GM08714 (cell line): ENCODE data around the gene KANTR.
"Not testable (repeated sequence)": the region's sequence is repeated elsewhere in the genome, so short reads cannot be mapped to it uniquely, and the experiment has no call there.

Experiments
- H3K4me3 ChIP-seq: fragments of 200-500 bp; sonication (Bioruptor generic); 2 replicates; pipeline ENCODE4 v1.5.1; 2014; ENCODE audit warnings: mild to moderate bottlenecking, low read length, inconsistent platforms
- ZNF274 ChIP-seq: IDR thresholded peaks from 2 replicates; pipeline ENCODE4 v1.6.1; 2012; ENCODE audit warnings: mild to moderate bottlenecking, low read depth, low read length

The KANTR gene

GRCh38 chrX:53153581-53153980, 59.6 kb downstream of the KANTR start:
- H3K4me3 ChIP-seq: no peak overlapping the region
- no peak for TF ChIP-seq ZNF274

- TF ChIP-seq ZNF274: no peak
- no peak overlapping the region for H3K4me3 ChIP-seq
Measured at GRCh38 chrX:53155512-53156206, 61.7 kb downstream of the KANTR start.

- no peak for TF ChIP-seq ZNF274
- no peak overlapping the region for H3K4me3 ChIP-seq
Measured at GRCh38 chrX:53156207-53156596, 62.3 kb downstream of the KANTR start.

- no peak for TF ChIP-seq ZNF274
Measured at GRCh38 chrX:53159184-53159583, 65.2 kb downstream of the KANTR start.

GRCh38 chrX:53160297-53160983, 66.5 kb downstream of the KANTR start:
- TF ChIP-seq ZNF274: no peak
- no peak overlapping the region for H3K4me3 ChIP-seq

More at GRCh38 chrX:53159184-53159583, 65.2 kb downstream of the KANTR start:
- no peak overlapping the region for H3K4me3 ChIP-seq

GRCh38 chrX:53163436-53163835, 69.5 kb downstream of the KANTR start:
- H3K4me3 ChIP-seq: no peak overlapping the region
- TF ChIP-seq ZNF274: no peak

- H3K4me3 ChIP-seq: not testable (repeated sequence)
Measured at GRCh38 chrX:53164566-53164965, 70.6 kb downstream of the KANTR start.

- TF ChIP-seq ZNF274: no peak
- H3K4me3 ChIP-seq: no peak overlapping the region
Measured at GRCh38 chrX:53166103-53166502, 72.2 kb downstream of the KANTR start.

- TF ChIP-seq ZNF274: no peak
Measured at GRCh38 chrX:53171356-53171755, 77.4 kb downstream of the KANTR start.

More at GRCh38 chrX:53171356-53171755, 77.4 kb downstream of the KANTR start:
- no peak overlapping the region for H3K4me3 ChIP-seq
